ENCODE results near the gene ANKS4B.
"Not testable (repeated sequence)": the region's sequence is repeated elsewhere in the genome, so short reads cannot be mapped to it uniquely, and the experiment has no call there.

Gene ANKS4B, protein sequence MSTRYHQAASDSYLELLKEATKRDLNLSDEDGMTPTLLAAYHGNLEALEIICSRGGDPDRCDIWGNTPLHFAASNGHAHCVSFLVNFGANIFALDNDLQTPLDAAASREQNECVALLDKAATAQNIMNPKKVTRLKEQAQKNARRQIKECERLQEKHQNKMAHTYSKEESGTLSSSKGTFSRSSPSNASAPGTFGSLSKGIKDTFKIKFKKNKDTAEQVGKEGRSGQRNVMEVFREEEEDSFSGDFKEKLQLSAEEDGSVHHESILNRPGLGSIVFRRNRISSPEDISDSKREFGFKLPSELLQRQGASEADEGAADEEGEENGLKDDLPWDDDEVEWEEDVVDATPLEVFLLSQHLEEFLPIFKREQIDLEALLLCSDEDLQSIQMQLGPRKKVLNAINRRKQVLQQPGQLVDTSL
- 0.56 reads per million for total RNA-seq

DNA sequence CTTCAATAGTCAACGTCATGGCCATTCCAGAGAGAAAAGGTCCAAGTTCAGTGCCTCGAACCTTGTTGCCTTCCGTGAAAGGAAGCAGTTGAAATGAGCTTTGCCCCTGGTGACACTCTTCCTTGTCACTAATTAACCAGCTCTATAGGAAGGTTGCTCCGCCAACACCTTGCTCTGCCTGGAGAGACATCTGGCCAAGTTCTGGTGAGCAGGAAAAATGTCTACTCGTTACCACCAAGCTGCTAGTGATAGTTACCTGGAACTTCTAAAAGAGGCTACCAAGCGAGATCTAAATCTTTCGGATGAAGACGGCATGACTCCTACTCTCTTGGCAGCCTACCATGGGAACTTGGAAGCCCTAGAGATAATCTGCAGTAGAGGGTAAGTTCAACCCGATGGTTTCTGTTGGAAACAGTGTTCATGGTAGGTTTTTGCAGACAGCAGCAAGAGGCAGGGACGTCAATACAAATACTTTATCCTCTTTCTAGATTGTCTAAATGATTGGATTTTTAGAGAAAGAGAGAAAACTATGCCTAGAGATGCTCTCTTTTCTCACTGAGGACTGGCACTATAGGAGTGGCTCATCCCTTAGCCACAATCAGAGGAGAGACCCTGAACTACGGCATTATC lies at the start of gene ANKS4B:
Gene ANKS4B (plus strand): TSS at position 179 of the 630 bp plus-strand sequence. CDS start 39 bp downstream, at position 218.
- no peak for DNase-seq

DNA sequence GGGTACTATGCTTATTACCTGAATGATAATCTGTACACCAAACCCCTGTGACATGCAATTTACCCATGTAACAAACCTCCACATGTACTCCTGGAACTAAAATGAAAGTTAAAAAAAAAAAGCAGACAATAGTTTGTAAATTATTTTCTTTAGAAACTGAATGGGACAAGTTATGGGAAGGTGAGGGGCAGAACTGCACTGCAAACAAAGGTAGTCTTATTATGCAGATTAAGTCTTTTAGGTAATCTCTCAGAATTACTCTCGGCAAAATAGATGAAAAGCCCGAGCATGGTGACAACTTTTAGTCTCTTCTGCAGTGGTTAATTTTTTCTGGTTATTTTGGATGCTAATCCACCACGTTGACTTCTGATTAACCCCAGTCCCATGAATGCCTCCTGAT lies 49.5 kb upstream of the ANKS4B start:
- no peak for DNase-seq

DNA sequence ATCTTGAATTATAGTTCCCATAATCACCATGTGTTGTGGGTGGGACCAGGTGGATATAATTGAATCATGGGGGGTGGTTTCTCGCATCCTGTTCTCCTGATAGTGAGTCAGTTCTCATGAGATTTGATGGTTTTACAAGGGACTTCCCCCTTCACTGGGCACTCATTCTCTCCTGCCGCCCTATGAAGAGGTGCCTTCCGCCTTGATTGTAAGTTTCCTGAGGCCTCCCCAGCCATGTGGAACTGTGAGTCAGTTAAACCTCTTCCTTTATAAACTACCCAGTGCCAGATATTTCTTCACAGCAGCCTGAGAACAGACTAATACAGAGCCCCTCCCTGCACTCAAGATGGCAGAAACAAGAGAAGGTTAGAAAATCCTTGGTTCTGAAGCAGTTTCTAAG lies 48.7 kb upstream of the ANKS4B start:
- DNase-seq, result no peak

DNA sequence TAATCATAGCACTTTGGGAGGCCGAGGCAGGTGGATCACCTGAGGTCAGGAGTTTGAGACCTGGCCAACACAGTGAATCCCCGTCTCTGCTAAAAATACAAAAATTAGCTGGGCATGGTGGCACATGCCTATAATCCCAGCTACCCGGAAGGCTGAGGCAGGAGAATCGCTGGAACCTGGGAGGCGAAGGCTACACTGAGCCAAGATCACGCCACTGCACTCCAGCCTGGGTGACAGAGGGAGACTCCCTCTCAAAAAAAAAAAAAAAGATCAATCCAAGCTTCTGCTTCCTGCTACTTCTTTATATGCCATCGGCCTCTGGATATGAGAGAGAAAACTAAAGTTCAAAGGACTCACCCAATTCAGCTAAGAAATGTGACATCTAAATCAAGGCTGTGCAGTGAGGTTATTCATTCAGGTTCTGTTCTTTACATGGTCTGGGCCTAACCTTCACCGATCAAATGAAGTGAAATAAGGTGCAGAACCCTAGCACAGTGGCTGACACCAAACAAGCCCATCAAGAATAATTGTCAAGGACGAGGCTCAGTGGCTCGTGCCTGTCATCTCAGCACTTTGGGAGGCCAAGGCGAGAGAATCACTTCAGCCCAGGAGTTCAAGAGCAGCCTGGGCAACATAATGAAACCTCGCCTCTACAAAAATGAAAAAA lies 47.7 kb upstream of the ANKS4B start:
- no peak for DNase-seq

DNA sequence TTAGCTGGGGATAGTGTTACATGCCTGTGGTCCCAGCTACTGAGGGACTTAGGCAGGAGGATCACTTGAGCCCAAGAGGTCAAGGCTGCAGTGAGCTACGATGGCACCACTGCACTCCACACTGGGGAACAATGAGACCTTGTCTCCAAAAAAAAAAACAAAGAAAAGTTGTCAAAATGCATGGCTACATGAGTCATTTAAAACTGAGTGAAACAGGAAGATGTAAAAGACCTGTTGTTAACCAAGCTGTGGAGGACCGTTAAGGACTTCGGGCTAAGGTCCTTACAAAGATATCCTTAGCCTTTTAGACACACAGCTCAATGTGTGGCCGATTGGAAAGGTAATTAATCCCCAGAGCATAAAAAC lies 47.2 kb upstream of the ANKS4B start:
- no peak for DNase-seq

DNA sequence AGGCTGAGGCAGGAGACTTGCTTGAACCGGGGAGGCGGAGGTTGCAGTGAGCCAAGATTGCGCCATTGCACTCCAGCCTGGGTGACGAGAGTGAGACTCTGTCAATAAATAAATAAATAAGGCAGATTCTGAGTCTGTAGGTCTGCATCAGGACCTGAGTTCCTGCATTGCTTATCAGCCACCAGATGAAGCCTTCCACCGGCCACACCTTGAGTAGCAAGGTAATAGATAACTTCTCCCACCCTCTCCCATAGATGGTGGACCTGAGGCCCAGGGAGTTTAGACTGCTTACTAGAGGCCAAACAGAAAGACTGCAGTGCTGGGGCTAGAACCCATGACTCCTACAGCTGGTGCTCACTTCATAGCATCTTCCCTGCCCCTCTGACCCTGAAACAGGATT lies 44.2 kb upstream of the ANKS4B start:
- no peak for DNase-seq

DNA sequence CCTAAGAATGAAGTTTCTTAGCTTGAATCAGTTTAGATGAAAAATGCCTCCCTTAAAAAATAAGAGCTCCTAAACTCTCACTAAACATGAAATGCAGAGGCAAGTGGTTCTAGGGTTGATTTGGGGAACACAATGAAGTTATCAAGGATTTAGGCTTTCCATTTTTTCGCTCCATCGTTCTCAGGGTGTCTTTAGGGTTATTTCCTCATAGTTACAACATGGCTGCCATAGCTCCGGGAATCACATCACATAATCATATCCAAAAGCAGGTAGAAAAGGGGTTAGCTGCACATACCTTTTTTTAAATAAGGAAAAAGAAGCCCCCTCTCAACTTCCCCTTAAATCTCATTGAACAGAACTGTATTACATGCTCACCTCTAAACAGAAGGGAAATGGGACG lies 43.5 kb upstream of the ANKS4B start:
- no peak for DNase-seq

DNA sequence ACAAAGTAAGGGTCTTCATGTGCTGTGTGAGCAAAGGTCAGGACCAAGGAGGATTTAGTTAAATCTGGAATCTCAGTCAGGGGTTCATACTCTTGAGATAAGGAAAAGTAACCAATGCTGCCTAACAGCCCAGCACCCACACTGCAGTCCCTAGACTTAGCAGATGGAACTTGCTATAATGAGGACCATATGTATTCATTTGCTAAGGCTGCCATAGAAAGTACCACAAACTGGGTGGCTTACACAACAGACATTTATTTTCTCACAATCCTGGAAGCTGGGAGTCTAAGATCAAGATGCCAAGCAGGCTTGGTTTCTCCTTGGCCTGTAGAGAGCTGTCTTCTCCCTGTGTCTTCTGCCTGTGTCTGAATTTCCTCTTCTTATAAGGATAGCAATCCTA lies 42.9 kb upstream of the ANKS4B start:
- DNase-seq, result no peak

DNA sequence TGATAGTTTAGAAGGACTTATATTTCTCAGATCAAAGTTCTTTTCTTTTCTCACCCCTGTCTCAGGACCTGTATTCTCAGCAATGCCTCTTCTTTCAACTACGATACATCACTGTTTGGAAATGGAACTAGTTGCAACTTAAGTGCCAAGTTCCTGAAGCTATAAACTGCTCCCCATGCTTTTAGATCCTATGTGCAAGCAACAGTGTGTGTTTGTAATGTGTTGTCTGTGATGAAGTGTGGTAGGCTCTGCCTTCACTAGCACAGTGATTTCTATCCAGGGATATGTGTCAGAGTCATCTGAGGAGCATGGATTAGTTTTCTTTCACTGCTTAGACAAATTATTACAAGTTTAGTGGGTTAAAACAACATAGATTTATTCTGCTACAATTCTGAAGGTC lies 40.5 kb upstream of the ANKS4B start:
- DNase-seq, result no peak

DNA sequence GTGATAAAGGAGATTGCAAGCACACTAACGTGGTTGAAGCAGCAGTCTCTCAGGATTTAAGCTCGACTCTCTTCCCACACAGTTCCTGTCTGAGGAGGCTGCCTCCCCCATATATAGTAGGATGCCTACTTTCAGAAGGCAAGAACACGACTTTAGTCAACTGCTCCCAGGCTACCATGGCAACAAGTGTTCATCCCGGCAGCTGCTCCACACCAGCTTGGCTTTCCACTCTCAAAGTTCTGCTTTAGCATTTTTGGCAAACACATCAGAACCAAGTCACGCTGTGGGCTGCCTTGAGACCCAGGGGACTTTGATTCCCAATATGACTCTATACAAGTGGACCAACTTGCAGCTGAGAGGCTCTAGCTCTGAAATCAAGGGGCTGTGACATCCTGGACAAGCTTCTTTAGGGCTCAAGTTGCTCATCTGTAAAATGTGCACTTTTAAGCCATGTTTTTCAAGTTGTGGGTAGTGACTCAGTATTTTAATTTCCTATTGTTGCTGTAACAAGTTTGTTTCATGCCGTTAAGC lies 38.7 kb upstream of the ANKS4B start:
- DNase-seq, result no peak

DNA sequence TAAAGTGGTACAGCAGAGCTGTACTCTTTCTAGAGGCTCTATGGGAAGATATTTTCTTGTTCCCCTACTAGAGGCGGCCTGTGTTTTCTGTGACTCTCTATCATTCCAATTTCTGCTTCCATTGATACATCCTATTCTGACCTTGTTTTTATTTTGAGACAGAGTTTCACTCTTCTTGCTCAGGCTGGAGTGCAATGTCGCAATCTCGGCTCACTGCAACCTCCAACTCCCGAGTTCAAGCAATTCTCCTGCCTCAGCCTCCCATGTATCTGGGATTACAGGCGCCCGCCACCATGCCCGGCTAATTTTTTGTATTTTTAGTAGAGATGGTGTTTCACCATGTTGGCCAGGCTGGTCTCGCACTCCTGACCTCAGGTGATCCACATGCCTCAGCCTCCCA lies 38.2 kb upstream of the ANKS4B start:
- DNase-seq, result not testable (repeated sequence)

DNA sequence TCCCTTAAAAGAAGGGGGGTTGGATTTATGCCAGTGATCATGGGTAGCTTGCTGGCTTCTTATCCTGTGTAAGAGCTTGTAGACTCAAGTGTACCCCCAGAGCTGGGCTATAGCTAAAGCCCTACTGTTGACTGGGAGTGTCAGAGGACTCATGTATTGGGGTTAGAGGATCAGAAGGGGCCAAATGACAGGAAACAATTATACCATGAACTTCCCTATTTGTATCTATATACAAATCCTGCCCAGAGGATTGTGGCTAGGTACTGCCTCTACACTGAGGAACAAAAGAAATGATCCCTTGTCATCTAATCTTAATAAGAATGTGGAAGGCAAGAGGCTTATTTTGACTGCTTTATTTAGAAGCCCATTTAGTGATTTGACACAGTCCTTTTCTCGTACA lies 36.4 kb upstream of the ANKS4B start:
- no peak for DNase-seq

DNA sequence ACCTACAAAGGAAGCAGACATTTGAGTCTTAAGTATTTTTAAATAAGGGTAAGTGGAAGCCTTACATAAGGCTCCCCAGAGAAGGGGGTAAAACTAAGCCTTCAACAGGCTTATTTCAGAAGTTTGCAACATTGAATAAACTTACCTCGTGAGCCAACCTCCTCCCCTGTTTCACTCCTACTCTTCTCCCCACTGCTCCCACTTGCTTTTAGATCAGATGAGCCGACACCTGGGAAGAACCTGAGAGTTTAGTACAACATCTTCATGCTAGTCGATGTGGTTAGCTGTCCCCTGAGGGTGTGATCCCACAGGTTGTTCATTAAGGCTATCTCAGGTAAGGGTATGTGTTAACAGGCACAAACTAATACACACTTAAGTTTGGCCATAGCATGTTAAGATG lies 35.9 kb upstream of the ANKS4B start:
- no peak for DNase-seq

DNA sequence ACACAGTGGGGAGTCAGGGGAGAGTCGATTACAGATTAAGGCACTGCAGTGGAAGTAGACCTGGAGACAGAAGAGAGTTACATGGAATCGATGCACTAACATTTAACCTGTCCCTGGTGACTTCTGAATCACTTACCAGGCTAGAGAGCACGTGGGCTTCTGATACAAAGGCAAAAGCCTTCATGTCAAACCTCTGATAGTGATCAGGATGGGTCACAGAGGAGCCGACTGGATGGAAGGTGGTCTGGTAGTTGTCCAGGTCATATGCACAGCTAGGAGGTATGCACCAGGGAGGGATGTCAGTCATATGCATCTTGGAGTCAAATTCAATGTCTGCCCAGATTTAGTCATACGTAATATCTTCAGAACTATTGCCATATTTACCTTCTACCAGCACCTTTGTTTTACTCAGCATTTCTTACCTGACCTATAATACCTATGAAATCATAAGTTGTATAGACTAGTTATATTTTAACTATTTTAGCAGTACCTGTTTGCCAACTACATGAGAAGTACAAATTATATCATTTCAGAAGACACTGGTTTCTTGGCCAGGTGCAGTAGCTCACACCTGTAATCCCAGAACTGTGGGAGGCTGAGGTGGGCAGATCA lies 33.8 kb upstream of the ANKS4B start:
- DNase-seq, result no peak

DNA sequence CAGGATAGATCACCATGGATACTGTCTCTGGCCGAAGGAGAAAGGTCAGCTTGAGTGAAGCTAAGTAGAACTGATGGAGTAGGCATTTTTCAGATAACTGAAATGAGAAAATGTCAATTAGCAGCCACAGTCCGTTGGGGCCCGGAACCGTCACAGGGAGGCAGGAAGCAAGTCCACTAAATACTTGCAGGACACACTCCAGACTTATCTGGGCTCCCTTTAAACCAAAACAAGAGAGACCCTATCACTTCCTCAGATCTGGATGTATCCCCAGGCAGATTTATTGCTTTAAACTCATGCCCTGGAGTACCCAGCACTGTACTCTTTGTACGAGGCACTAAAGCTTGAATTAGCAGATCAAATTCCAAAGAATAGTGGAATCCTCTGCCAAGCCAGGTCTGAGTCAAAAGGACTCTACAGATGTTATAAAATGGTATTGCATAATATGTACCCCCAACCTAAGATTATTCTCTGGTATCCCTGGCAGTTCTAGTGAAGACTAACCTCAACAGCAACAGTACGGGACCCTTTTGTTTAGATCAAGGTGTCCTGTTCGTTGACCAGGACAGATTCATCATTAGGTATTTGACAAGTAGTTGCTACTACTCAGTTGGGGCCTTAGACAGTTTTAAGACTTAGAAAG lies 30.2 kb upstream of the ANKS4B start:
- DNase-seq, result no peak

DNA sequence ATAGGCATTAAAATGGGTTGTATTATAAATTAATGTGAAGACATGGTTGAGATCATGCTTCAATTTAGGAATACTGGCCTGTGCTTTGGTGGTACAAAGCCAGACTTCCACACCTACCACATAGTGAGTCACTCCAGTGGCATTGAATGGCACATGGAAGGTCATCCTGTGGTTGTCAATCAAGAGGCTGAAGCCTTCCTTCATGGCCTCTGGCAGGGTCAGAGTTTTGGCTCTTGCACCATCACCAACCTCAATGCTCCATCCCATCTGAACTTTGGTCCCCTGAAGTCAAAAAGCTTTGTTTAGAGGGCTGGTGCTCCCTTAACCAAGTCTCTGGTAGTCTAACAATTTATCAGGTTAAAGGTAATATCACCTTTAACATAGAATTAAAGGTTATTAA lies 28.2 kb upstream of the ANKS4B start:
- no peak for DNase-seq

DNA sequence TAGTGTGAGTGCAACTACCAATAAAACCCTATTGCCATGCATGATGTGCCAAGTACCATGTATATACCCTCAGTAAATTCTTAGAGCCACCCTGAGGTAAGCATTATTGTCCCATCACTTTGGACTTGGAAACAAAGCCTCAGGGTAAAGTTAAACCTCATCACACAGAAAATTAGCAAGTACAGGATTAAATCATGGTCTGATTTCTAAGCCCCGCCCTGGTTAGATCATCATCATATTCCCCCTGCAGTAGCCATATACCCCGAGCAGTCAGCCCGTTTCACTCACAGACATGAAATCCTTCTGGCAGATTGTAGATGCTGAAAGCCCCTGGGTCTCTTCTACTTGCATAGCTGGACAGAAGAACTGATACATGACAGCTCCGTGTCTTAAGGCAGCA lies 26.9 kb upstream of the ANKS4B start:
- DNase-seq, result no peak

DNA sequence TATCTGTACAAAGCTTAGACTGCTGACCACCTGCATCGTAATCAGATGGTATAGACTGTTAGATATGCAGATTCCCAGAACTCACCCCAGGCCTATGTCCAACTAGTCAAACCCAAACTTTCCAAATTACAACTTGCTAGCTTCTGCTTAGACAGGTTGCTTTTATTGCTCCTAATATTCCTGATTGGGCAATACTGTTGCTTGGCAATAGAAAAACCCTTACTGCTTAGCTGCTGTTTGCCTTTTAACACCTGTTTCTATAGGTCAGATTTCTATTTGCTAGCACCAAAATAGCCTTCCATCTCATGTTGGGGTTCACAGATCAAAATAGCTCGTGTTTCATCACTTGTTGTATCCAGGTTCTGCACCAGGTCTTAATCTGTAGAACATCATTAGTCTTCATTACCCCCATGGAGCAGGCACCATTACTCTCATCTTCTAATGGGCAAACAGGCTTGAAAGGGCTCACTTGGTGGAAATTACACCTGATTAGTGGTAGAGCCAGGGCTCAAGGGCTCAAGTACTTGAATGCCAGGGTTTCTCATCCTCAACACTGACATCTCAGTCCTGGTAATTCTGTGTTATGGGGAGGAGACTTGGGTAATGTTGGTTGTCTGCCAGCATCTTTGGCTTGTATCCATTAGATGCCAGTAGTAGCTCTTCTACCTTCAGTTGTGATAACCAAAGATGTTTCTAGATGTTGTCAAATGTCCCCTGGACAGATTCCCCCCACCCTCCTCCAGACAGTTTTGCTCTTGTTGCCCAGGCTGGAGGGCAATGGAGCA lies 24.9 kb upstream of the ANKS4B start:
- DNase-seq, result no peak

DNA sequence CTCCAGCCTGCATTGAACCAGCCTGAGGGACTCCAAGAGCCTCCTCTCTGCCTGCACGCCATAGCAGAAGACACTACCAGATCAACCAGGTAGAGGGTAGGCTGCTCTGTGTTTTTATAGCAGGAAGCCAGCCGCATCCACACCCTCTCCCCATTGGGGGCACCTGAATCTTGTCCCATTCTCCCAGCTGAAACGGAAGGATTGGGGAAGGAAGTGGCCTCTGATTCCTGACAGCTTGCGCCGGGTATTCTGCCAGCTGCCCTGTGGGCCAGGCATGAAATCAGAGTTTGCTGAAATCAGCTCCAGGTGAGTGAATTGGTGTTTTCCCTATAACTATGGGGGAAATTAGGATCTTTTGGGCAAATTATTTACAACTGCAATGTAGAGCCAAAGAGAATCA lies 22.0 kb upstream of the ANKS4B start, which contains the start of gene ZP2:
Gene ZP2 (minus strand): TSS at position 89 of the 400 bp plus-strand sequence. CDS start 27 bp downstream, at position 62.
- DNase-seq, result no peak

DNA sequence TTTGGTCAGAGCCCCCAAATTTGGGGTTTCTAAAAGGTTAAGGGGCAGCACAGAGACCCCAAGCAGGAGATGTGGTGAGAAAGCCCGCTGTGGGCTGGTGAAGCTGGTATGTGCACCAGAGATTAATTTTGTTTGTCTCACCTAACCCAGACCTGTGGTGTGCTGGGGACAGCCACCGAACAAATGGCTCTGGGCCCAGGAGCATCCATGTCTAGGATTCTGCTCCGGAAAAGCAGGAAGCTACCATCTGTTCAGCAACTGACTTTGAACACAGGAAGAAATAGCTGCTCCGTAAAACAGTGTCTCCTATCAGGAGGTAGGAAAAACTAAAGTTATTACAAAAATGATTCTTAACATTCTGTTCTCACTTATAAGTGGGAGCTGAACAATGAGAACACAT lies 19.4 kb upstream of the ANKS4B start:
- no peak for DNase-seq

DNA sequence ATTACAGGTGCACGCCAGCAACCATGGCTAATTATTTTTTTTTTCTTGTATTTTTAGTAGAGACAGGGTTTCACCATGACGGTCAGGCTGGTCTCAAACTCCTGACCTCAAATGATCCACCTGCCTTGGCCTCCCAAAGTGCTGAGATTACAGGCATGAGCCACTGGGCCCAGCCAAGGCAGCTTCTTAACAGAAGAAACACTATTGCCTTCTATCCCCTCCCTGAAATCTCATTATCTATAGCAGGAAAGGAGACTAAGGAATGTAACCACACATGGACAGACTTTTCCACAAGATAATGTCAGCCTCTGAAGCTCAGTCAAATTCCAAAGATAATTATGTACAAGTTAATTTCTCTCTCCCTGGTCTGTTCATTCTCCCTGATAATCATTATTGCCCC lies 16.4 kb upstream of the ANKS4B start:
- no peak for DNase-seq

DNA sequence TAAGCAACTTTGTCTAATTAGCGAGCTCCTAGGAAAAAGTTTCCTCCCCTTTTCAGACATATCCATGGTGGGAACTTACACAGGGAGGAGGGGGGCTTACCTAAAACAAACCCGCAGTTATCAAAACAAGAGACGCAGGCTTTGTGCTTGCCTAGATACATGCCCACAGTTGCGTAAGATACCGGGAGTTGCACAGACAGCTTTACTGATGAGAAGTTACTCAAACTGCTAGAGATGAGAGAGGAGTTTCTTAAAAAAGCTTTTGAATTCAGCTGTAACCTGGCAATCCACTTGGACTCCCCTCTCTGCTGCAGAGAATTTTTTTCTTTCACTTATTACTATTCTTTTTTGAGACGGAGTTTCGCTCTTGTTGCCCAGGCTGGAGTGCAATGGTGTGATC lies 15.3 kb upstream of the ANKS4B start:
- no peak for DNase-seq
